Tibial nerve (tissue), 4 donors: ENCODE data around the gene VAMP3. TPM values are rescaled to one million over a fixed set of nuclear protein-coding genes. Genes with fewer than 3 reads are reported as not detected.

Source experiments
- DNase-seq, 2 donors: peaks; one replicate each; pipeline ENCODE4 v3.0.0-alpha.2; 2019; ENCODE audit warnings: low spot score in 2 of 2
- H3K27ac ChIP-seq, 4 donors: fragments of 200-600 bp; sonication (generic) in 3 of 4; one replicate each; pipeline ENCODE4 v1.5.1; 2017 to 2019; ENCODE audit warnings: mild to moderate bottlenecking in 1 of 4
- H3K27me3 ChIP-seq, 2 donors: fragments of 200-600 bp; sonication (generic) in 1 of 2; one replicate each; pipeline versions ENCODE4 v1.5.1 to v1.6.0; 2017 to 2019
- H3K36me3 ChIP-seq, 3 donors: fragments of 200-600 bp; sonication (generic); one replicate each; pipeline ENCODE4 v1.5.1; 2018 to 2019
- H3K4me1 ChIP-seq, 4 donors: fragments of 200-600 bp; sonication (generic) in 3 of 4; one replicate each; pipeline ENCODE4 v1.5.1; 2017 to 2019
- H3K4me3 ChIP-seq, 4 donors: fragments of 200-600 bp; sonication (generic) in 3 of 4; one replicate each; pipeline ENCODE4 v1.5.1; 2017 to 2019; ENCODE audit warnings: mild to moderate bottlenecking in 1 of 4, moderate library complexity in 1 of 4
- H3K9me3 ChIP-seq, 4 donors: fragments of 200-600 bp; sonication (generic) in 3 of 4; one replicate each; pipeline ENCODE4 v1.5.1; 2017 to 2019
- CTCF ChIP-seq, 5 experiments: fragments of 200-600 bp in 3 of 5; fragments of 450-650 bp in 2 of 5; sonication (generic) in 3 of 5; IDR thresholded peaks; one replicate each; pipeline ENCODE4 v1.5.1; 2016 to 2019; ENCODE audit warnings: antibody characterized with exemption in 5 of 5, mild to moderate bottlenecking in 3 of 5, moderate library complexity in 2 of 5
- EP300 ChIP-seq, 2 donors: sonication (generic); formaldehyde crosslinking; IDR thresholded peaks; one replicate each; pipeline ENCODE4 v1.6.1; 2017; ENCODE audit warnings: antibody characterized with exemption in 2 of 2, mild to moderate bottlenecking in 1 of 2
- POLR2A ChIP-seq, 2 donors: fragments of 450-650 bp; IDR thresholded peaks; one replicate each; pipeline ENCODE4 v1.6.1; 2017; ENCODE audit warnings: antibody characterized with exemption in 2 of 2, mild to moderate bottlenecking in 2 of 2, moderate library complexity in 2 of 2
- whole genome bisulfite sequencing, 2 donors: methylation state at CpG; one replicate each; pipeline ENCODE4 v1.1.5; 2018; 5-methylcytosine and 5-hydroxymethylcytosine counted together
- total RNA-seq, 4 donors: library from RNA; depleted of rRNA; stranded (reverse); fragments of >200 nt; gene quantifications; one replicate each; pipeline ENCODE4 v1.1.0, GENCODE V29; 2016

The VAMP3 gene
- total RNA-seq, 4 donors from 2014 or later = 86.1 to 147 (median 107) TPM

DNA sequence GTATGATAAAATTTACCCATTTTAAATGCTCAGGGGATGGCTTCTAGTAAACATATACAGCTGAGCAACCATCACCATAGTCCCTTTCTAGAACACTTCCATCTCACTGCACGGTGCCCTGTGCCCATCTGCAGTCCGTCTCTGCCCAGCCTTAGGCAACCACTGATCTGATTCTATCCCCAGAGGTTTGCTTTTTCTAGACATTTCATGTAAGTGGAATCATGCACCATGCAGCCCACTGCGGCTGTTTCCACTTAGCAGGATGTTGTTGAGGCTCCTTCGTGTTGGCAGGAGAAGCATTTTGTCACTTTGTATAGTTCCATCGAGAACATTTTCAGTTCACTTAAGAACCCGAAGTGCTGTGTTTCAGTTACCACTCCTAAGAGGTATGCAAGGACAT lies 27.8 kb upstream of the VAMP3 start:
- Histone ChIP-seq H3K4me1 (no peaks in the 10 kb centered on the region), H3K36me3 (peaks cover 0 to 27% (median 0%) of the 10 kb centered on the region in 3 donors), H3K9me3 (no peaks in the 10 kb centered on the region), H3K4me3 (no peak overlapping the region), H3K27ac (no peak overlapping the region), H3K27me3 (no peaks in the 10 kb centered on the region)
- no peak for DNase-seq
- WGBS, 2 donors = 72 to 88% methylated on average over 6 of the region's 6 CpGs
- TF ChIP-seq CTCF (IDR thresholded peaks at IDR 0.05) = no peak
- no peak for TF ChIP-seq EP300 (IDR thresholded peaks at IDR 0.05)
- no peak for TF ChIP-seq POLR2A (IDR thresholded peaks at IDR 0.05)

GRCh38 chr1:7744882-7745281 lies 26.2 kb upstream of the VAMP3 start:
- no peak overlapping the region for H3K4me3 ChIP-seq
- no peak overlapping the region for H3K27ac ChIP-seq
- no peaks in the 10 kb centered on the region for H3K9me3 ChIP-seq
- 95% methylated on average over 9 of the region's 9 CpGs for WGBS, 2 donors
- H3K27me3 ChIP-seq = no peaks in the 10 kb centered on the region
- no peaks in the 10 kb centered on the region for H3K4me1 ChIP-seq
- peaks cover 0 to 17% (median 0%) of the 10 kb centered on the region in 3 donors for H3K36me3 ChIP-seq
- TF ChIP-seq CTCF (IDR thresholded peaks at IDR 0.05) (no peak), EP300 (IDR thresholded peaks at IDR 0.05) (no peak), POLR2A (IDR thresholded peaks at IDR 0.05) (no peak)
- DNase-seq = no peak

- no peak overlapping the region for H3K27ac ChIP-seq
Observed at GRCh38 chr1:7745783-7746182, 25.3 kb upstream of the VAMP3 start.

GRCh38 chr1:7747605-7748004 lies 23.5 kb upstream of the VAMP3 start:
- Histone ChIP-seq H3K27me3 (no peaks in the 10 kb centered on the region), H3K27ac (no peak overlapping the region), H3K4me3 (no peak overlapping the region), H3K9me3 (no peaks in the 10 kb centered on the region), H3K36me3 (peaks cover 0 to 23% (median 0%) of the 10 kb centered on the region in 3 donors), H3K4me1 (peaks cover 0 to 4% (median 2%) of the 10 kb centered on the region in 4 donors)
- WGBS, 2 donors = 91 to 95% methylated on average over 5 of the region's 5 CpGs
- DNase-seq = no peak
- TF ChIP-seq EP300 (IDR thresholded peaks at IDR 0.05) (no peak), CTCF (IDR thresholded peaks at IDR 0.05) (no peak), POLR2A (IDR thresholded peaks at IDR 0.05) (no peak)

More at GRCh38 chr1:7745783-7746182, 25.3 kb upstream of the VAMP3 start:
- Histone ChIP-seq H3K4me3 (no peak overlapping the region), H3K9me3 (no peaks in the 10 kb centered on the region), H3K27me3 (no peaks in the 10 kb centered on the region), H3K36me3 (peaks cover 0 to 23% (median 0%) of the 10 kb centered on the region in 3 donors), H3K4me1 (no peaks in the 10 kb centered on the region)
- WGBS, 2 donors = 92 to 94% methylated on average over 10 of the region's 10 CpGs
- TF ChIP-seq POLR2A (IDR thresholded peaks at IDR 0.05) (no peak), EP300 (IDR thresholded peaks at IDR 0.05) (no peak)
- DNase-seq = no peak

- H3K4me1 ChIP-seq = peaks cover 0 to 17% (median 5%) of the 10 kb centered on the region in 4 donors
- no peak overlapping the region for H3K27ac ChIP-seq
- no peak overlapping the region for H3K4me3 ChIP-seq
- H3K27me3 ChIP-seq = no peaks in the 10 kb centered on the region
- DNase-seq = no peak
- H3K9me3 ChIP-seq = no peaks in the 10 kb centered on the region
- WGBS, 2 donors = 39 to 42% methylated on average over 5 of the region's 5 CpGs
- no peak for TF ChIP-seq POLR2A (IDR thresholded peaks at IDR 0.05)
- no peak for TF ChIP-seq EP300 (IDR thresholded peaks at IDR 0.05)
- no peak for TF ChIP-seq CTCF (IDR thresholded peaks at IDR 0.05)
- peaks cover 0 to 23% (median 0%) of the 10 kb centered on the region in 3 donors for H3K36me3 ChIP-seq
Observed at GRCh38 chr1:7749126-7749525, 22.0 kb upstream of the VAMP3 start.

DNA sequence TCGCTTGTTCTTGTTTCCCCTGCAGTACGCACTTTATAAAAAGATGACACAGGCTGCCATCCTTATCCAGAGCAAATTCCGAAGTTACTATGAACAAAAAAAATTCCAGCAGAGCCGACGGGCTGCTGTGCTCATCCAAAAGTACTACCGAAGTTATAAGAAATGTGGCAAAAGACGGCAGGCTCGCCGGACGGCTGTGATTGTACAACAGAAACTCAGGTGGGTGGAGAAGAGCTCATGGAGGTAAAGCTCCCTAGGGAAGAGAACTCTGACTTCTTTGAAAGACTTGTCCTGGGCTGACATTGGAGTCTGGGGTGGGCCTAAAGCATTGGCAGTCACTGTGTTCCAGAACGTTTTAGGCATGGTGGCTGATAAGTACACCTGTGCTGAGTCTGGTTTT lies 19.9 kb upstream of the VAMP3 start:
- TF ChIP-seq POLR2A (IDR thresholded peaks at IDR 0.05) (no peak), CTCF (IDR thresholded peaks at IDR 0.05) (no peak), EP300 (IDR thresholded peaks at IDR 0.05) (no peak)
- peaks cover 0 to 21% (median 5%) of the 10 kb centered on the region in 4 donors for H3K4me1 ChIP-seq
- DNase-seq = no peak
- no peak overlapping the region for H3K4me3 ChIP-seq
- H3K27me3 ChIP-seq = no peaks in the 10 kb centered on the region
- H3K27ac ChIP-seq = no peak overlapping the region
- WGBS, 2 donors = 89 to 90% methylated on average over 11 of the region's 11 CpGs
- peaks cover 0 to 10% (median 0%) of the 10 kb centered on the region in 3 donors for H3K36me3 ChIP-seq
- no peaks in the 10 kb centered on the region for H3K9me3 ChIP-seq
